C4-2B (cell line): ENCODE data around the gene KCTD2.

Source experiments
- CTCF ChIP-seq: fragments of 450-650 bp; conservative IDR thresholded peaks from 2 replicates; pipeline ENCODE4 v1.5.1; 2017; ENCODE audit warnings: mild to moderate bottlenecking
- ZFX ChIP-seq: fragments of 450-650 bp; IDR thresholded peaks from 2 replicates; pipeline ENCODE4 v1.6.1; 2017

DNA sequence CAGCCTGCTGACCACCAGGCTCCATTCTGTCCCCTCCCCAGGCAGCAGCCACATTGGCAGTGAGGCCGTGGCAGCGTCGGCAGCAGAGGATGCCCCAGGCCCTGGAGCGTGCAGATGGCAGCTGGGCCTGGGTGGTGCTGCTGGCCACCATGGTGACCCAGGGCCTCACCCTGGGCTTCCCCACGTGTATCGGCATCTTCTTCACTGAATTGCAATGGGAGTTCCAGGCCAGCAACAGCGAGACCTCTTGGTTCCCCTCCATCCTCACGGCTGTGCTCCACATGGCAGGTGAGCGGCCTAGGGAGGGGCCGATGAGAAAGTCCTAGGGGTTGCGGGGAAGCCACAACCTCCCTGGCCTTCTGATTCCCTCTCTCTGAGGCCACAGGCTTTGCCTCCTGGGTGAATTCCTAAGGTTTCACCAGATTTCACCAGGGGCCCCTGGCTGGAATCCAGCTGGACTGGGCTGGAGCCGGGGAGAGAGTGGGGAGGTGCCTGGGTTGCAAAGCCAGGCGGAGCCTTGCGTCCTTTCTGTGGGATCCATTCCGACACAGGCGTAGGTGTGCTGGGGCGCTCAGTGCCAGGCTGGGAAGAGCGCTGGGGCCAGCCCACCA, 46.6 kb downstream of the KCTD2 start:
- no peak for TF ChIP-seq CTCF
- TF ChIP-seq ZFX, result no peak
